Measurements from ENCODE around the gene GLRA3. TPM values are rescaled to one million over a fixed set of nuclear protein-coding genes. Genes with fewer than 3 reads are reported as not detected.

Gene GLRA3
- polyA plus RNA-seq, 1 donor from 2014 or later = 0.76 TPM

DNA sequence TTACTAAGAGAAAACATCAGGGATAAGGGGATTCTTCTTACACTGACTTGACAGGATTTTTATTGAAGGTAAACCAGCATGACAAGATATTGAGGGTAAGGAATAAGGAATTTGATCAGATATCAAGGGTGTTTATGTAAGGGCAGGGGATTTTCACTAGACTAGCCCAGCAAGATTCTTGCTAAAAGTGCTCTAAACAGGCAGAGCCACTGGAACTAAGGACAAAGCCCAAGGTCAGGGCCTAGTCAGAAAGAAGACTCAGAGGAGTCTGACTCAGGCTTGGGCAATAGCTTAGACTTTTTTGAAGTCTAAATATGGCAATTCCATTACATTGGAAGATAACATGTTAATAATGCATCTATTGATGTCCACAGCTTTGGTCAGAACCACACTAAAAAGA lies 6.5 kb upstream of the GLRA3 start:
- Histone ChIP-seq H3F3A (ENCODE audit: insufficient read depth, low read length, poor library complexity, severe bottlenecking) (no peaks in the 10 kb centered on the region), H3K9me2 (ENCODE audit: insufficient read depth, low read length) (no peaks in the 10 kb centered on the region), H2AFZ (ENCODE audit: low read depth, low read length) (no peak overlapping the region), H3K36me3 (ENCODE audit: insufficient read depth, low read length) (no peaks in the 10 kb centered on the region), H3K4me3 (ENCODE audit: low read length) (no peak overlapping the region), H3K27ac (ENCODE audit: low read length) (no peak overlapping the region), H3K4me2 (ENCODE audit: low read length) (no peak overlapping the region), H3K27me3 (ENCODE audit: insufficient read depth, low read depth, low read length) (no peaks in the 10 kb centered on the region), H4K20me1 (ENCODE audit: insufficient read depth) (no peaks in the 10 kb centered on the region), H3K9ac (ENCODE audit: low read length) (no peak overlapping the region), H3K79me2 (replicated peaks; ENCODE audit: insufficient read depth, low read length) (no peaks in the 10 kb centered on the region), H3K9me3 (ENCODE audit: low read length) (no peaks in the 10 kb centered on the region)
- TF ChIP-seq REST (IDR thresholded peaks at IDR 0.05; ENCODE audit: borderline replicate concordance) (no peak), TAF1 (IDR thresholded peaks at IDR 0.05; ENCODE audit: low read depth) (no peak), RAD21 (conservative IDR thresholded peaks at IDR 0.05) (no peak), EP300 (conservative IDR thresholded peaks at IDR 0.05; ENCODE audit: poor library complexity, severe bottlenecking) (no peak), POLR2AphosphoS5 (IDR thresholded peaks at IDR 0.05) (no peak), SMC3 (conservative IDR thresholded peaks at IDR 0.05; ENCODE audit: poor library complexity) (no peak), EZH2 (IDR thresholded peaks at IDR 0.05; ENCODE audit: borderline replicate concordance, insufficient read depth, low read length, poor library complexity, severe bottlenecking) (no peak)
- TF ChIP-seq, protein P1, sequence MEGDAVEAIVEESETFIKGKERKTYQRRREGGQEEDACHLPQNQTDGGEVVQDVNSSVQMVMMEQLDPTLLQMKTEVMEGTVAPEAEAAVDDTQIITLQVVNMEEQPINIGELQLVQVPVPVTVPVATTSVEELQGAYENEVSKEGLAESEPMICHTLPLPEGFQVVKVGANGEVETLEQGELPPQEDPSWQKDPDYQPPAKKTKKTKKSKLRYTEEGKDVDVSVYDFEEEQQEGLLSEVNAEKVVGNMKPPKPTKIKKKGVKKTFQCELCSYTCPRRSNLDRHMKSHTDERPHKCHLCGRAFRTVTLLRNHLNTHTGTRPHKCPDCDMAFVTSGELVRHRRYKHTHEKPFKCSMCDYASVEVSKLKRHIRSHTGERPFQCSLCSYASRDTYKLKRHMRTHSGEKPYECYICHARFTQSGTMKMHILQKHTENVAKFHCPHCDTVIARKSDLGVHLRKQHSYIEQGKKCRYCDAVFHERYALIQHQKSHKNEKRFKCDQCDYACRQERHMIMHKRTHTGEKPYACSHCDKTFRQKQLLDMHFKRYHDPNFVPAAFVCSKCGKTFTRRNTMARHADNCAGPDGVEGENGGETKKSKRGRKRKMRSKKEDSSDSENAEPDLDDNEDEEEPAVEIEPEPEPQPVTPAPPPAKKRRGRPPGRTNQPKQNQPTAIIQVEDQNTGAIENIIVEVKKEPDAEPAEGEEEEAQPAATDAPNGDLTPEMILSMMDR (IDR thresholded peaks at IDR 0.05; ENCODE audit: poor library complexity, severe bottlenecking) = no peak

GRCh38 chr4:174834477-174834876 lies 5.4 kb upstream of the GLRA3 start:
- Histone ChIP-seq H2AFZ (ENCODE audit: low read depth, low read length) (no peak overlapping the region), H3K9me2 (ENCODE audit: insufficient read depth, low read length) (no peaks in the 10 kb centered on the region), H3K27me3 (ENCODE audit: insufficient read depth, low read depth, low read length) (no peaks in the 10 kb centered on the region), H3K27ac (ENCODE audit: low read length) (no peak overlapping the region), H3K9me3 (ENCODE audit: low read length) (no peaks in the 10 kb centered on the region), H3K36me3 (ENCODE audit: insufficient read depth, low read length) (no peaks in the 10 kb centered on the region), H3K4me3 (ENCODE audit: low read length) (no peak overlapping the region), H3F3A (ENCODE audit: insufficient read depth, low read length, poor library complexity, severe bottlenecking) (no peaks in the 10 kb centered on the region), H3K9ac (ENCODE audit: low read length) (no peak overlapping the region), H3K79me2 (replicated peaks; ENCODE audit: insufficient read depth, low read length) (no peaks in the 10 kb centered on the region), H4K20me1 (ENCODE audit: insufficient read depth) (no peaks in the 10 kb centered on the region), H3K4me2 (ENCODE audit: low read length) (no peak overlapping the region)
- TF ChIP-seq EZH2 (IDR thresholded peaks at IDR 0.05; ENCODE audit: borderline replicate concordance, insufficient read depth, low read length, poor library complexity, severe bottlenecking) (no peak), TAF1 (IDR thresholded peaks at IDR 0.05; ENCODE audit: low read depth) (no peak), MXI1 (conservative IDR thresholded peaks at IDR 0.05; ENCODE audit: poor library complexity, severe bottlenecking) (no peak)

DNA sequence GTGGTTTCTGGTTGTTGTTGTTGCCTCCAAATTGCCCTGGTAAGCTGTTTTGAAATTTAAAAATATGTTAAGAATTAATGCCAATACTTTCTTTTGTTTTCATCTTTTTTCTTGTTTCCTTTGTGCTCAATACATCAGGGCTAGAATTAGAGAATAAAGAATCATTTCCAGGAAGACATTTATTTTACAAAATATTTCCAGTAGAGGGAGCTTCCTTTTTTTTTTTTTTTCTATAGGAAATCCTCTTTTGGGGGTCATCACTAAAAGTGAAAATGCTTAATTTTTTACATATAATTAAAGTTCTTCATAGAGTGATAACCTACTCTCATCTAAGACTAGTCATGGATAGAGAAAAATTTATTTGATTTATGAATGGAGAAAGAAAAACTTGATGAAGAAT lies 2.4 kb downstream of the GLRA3 start:
- TF ChIP-seq REST (IDR thresholded peaks at IDR 0.05; ENCODE audit: borderline replicate concordance) = no peak
- TF ChIP-seq RAD21 (conservative IDR thresholded peaks at IDR 0.05) = no peak
- no peak for TF ChIP-seq MXI1 (conservative IDR thresholded peaks at IDR 0.05; ENCODE audit: poor library complexity, severe bottlenecking)
- no peak for TF ChIP-seq POLR2AphosphoS5 (IDR thresholded peaks at IDR 0.05)
- TF ChIP-seq SMC3 (conservative IDR thresholded peaks at IDR 0.05; ENCODE audit: poor library complexity) = no peak
- TF ChIP-seq, protein P1 (IDR thresholded peaks at IDR 0.05; ENCODE audit: poor library complexity, severe bottlenecking) = no peak
- TF ChIP-seq EP300 (conservative IDR thresholded peaks at IDR 0.05; ENCODE audit: poor library complexity, severe bottlenecking) = no peak
- TF ChIP-seq EZH2 (IDR thresholded peaks at IDR 0.05; ENCODE audit: borderline replicate concordance, insufficient read depth, low read length, poor library complexity, severe bottlenecking) = no peak
- no peak for TF ChIP-seq TAF1 (IDR thresholded peaks at IDR 0.05; ENCODE audit: low read depth)
- H3K9me2 ChIP-seq (ENCODE audit: insufficient read depth, low read length) = no peaks in the 10 kb centered on the region
- H3K4me3 ChIP-seq (ENCODE audit: low read length) = no peak overlapping the region
- no peak overlapping the region for H3K9ac ChIP-seq (ENCODE audit: low read length)
- H4K20me1 ChIP-seq (ENCODE audit: insufficient read depth) = no peaks in the 10 kb centered on the region
- H3K79me2 ChIP-seq (replicated peaks; ENCODE audit: insufficient read depth, low read length) = no peaks in the 10 kb centered on the region
- no peak overlapping the region for H3K27ac ChIP-seq (ENCODE audit: low read length)
- H3F3A ChIP-seq (ENCODE audit: insufficient read depth, low read length, poor library complexity, severe bottlenecking) = no peaks in the 10 kb centered on the region
- no peaks in the 10 kb centered on the region for H3K9me3 ChIP-seq (ENCODE audit: low read length)
- H3K36me3 ChIP-seq (ENCODE audit: insufficient read depth, low read length) = no peaks in the 10 kb centered on the region
- no peak overlapping the region for H2AFZ ChIP-seq (ENCODE audit: low read depth, low read length)
- no peak overlapping the region for H3K4me2 ChIP-seq (ENCODE audit: low read length)
- no peaks in the 10 kb centered on the region for H3K27me3 ChIP-seq (ENCODE audit: insufficient read depth, low read depth, low read length)
